Gastroesophageal sphincter (tissue), 4 donors: ENCODE measurements around the gene FLYWCH2. TPM values are rescaled to one million over a fixed set of nuclear protein-coding genes. Genes with fewer than 3 reads are reported as not detected.
A peak's percentile ranks its signal among the peaks of the same experiment; 100 is the strongest.

Source experiments
- ATAC-seq: fragments of 150-250 bp; one replicate; pipeline ENCODE4 v1.9.1; 2016; ENCODE audit warnings: mild to moderate bottlenecking, moderate library complexity
- H3K27ac ChIP-seq, 4 donors: fragments of 200-600 bp; sonication (generic) in 3 of 4; 1 replicate in 3 of 4; 2 replicates in 1 of 4; pipeline ENCODE4 v1.5.1; 2016 to 2019
- H3K27me3 ChIP-seq: fragments of 200-600 bp; sonication (generic); one replicate; pipeline ENCODE4 v1.5.1; 2019
- H3K36me3 ChIP-seq, 2 donors: fragments of 200-600 bp; sonication (generic); one replicate each; pipeline ENCODE4 v1.5.1; 2019; ENCODE audit warnings: control low read depth in 1 of 2
- H3K4me1 ChIP-seq, 3 donors: fragments of 200-600 bp; sonication (generic); 1 replicate in 2 of 3; 2 replicates in 1 of 3; pipeline ENCODE4 v1.5.1; 2016 to 2019; ENCODE audit warnings: control low read depth in 2 of 3
- H3K4me3 ChIP-seq, 2 donors: fragments of 200-600 bp; sonication (generic); one replicate each; pipeline ENCODE4 v1.5.1; 2019; ENCODE audit warnings: mild to moderate bottlenecking in 1 of 2, moderate library complexity in 1 of 2
- H3K9me3 ChIP-seq, 3 donors: fragments of 200-600 bp; sonication (generic); one replicate each; pipeline ENCODE4 v1.5.1; 2017 to 2019; ENCODE audit warnings: control low read depth in 2 of 3
- EP300 ChIP-seq: sonication (generic); formaldehyde crosslinking; IDR thresholded peaks from one replicate; pipeline ENCODE4 v1.6.1; 2017; ENCODE audit warnings: antibody characterized with exemption, mild to moderate bottlenecking
- POLR2A ChIP-seq, 2 donors: fragments of 450-650 bp; IDR thresholded peaks; one replicate each; pipeline ENCODE4 v1.6.1; 2017; ENCODE audit warnings: antibody characterized with exemption in 2 of 2, mild to moderate bottlenecking in 2 of 2, moderate library complexity in 1 of 2
- POLR2AphosphoS5 ChIP-seq: sonication (generic); formaldehyde crosslinking; IDR thresholded peaks from one replicate; pipeline ENCODE4 v1.6.1; 2017; ENCODE audit warnings: antibody characterized with exemption
- whole genome bisulfite sequencing, 2 donors: methylation state at CpG; one replicate each; pipeline ENCODE4 v1.1.5; 2018; ENCODE audit warnings: low coverage in 1 of 2; 5-methylcytosine and 5-hydroxymethylcytosine counted together
- total RNA-seq, 4 donors: library from RNA; depleted of rRNA; stranded (reverse); fragments of >200 nt; gene quantifications; one replicate each; pipeline ENCODE4 v1.1.0, GENCODE V29; 2016
- TF ChIP-seq, protein P1 (sequence below), 4 experiments: fragments of 200-600 bp in 2 of 4; fragments of 450-650 bp in 2 of 4; sonication (generic) in 1 of 4; IDR thresholded peaks; one replicate each; pipeline ENCODE4 v1.5.1; 2017 to 2019; ENCODE audit warnings: antibody characterized with exemption in 4 of 4, mild to moderate bottlenecking in 2 of 4, moderate library complexity in 2 of 4

Gene FLYWCH2
- total RNA-seq = 10 to 100 TPM; 21.9 to 69.1 (median 38.8) TPM

DNA sequence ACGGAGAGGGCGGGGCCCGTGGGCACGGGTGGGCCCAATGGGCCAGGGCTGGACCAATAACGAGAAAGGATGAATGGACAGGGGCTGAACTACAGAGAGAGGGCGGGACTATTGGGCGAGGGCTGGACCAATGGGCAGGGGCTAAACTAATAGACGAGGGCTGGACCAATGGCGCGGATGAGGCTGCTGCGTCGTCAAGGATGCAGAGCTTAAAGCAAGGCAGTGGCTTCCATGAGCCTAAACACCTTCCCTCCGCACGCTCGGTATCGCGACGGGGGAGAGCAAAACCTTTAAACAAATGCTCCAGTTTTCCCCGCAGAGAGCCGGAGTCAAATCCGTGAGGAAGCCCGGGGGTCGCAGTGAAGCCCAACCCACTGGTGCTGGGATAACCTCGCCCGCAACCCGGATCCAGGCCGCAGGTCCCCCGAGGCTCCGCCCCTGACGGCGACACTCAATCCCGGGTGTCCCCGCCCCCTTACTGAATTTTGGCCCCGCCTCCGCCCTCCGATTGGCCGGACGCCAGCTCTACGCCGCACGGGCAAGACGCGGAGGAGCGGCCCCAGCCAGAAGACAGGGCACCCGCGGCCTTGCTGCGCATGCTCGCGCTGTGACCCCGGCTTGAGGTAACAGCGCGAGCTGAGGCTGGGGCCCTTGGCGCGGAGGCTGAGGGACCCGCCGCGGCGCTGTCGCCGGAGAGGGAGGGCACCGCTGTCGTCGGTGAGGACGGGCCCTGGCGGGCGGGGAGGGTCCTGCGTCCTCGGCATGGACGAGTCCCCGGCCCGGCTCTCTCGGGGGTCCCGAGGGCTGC, at the start of gene FLYWCH2:
Gene FLYWCH2 (plus strand): TSS at position 566 of the 808 bp plus-strand sequence. CDS start 13,235 bp downstream, outside the sequence.
- TF ChIP-seq POLR2A (IDR thresholded peaks at IDR 0.05) (peak; percentile 56 to 59), POLR2AphosphoS5 (peak; percentile 84), EP300 (no peak)
- TF ChIP-seq, protein P1, sequence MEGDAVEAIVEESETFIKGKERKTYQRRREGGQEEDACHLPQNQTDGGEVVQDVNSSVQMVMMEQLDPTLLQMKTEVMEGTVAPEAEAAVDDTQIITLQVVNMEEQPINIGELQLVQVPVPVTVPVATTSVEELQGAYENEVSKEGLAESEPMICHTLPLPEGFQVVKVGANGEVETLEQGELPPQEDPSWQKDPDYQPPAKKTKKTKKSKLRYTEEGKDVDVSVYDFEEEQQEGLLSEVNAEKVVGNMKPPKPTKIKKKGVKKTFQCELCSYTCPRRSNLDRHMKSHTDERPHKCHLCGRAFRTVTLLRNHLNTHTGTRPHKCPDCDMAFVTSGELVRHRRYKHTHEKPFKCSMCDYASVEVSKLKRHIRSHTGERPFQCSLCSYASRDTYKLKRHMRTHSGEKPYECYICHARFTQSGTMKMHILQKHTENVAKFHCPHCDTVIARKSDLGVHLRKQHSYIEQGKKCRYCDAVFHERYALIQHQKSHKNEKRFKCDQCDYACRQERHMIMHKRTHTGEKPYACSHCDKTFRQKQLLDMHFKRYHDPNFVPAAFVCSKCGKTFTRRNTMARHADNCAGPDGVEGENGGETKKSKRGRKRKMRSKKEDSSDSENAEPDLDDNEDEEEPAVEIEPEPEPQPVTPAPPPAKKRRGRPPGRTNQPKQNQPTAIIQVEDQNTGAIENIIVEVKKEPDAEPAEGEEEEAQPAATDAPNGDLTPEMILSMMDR (IDR thresholded peaks at IDR 0.05) = peak in 3 of 4 experiments; percentile 19 to 41 (median 28)
- WGBS, 2 donors = 0% methylated on average over 11 to 27 of the region's 73 CpGs

DNA sequence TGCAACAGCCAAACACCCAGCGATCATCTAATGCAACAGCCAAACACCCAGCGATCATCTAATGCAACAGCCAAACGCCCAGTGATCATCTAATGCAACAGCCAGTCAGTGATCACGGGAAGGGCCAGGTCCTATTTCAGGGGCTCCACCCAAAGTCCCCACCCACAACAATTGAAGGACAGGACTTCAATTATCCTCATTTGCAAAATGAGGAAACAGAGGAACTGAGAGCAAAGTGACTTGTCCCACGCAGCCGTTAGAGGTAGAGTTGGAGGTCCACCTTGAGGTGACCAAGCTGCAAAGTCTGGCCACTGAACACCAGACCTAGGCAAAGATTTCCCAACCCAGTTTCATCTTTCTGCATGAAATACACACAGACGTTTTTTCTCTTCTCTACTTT, 49.2 kb upstream of the FLYWCH2 start:
- WGBS, 2 donors = 57% methylated on average over 3 to 4 of the region's 7 CpGs
- Histone ChIP-seq H3K36me3 (no peaks in the 10 kb centered on the region), H3K4me3 (no peak overlapping the region), H3K4me1 (no peaks in the 10 kb centered on the region), H3K9me3 (no peaks in the 10 kb centered on the region), H3K27ac (no peak overlapping the region), H3K27me3 (peaks cover 80% of the 10 kb centered on the region)
- no peak for ATAC-seq
- TF ChIP-seq POLR2A (IDR thresholded peaks at IDR 0.05) = no peak

More for the DNA sequence above, at the start of gene FLYWCH2:
- Histone ChIP-seq H3K9me3 (no peaks in the 10 kb centered on the region), H3K36me3 (no peaks in the 10 kb centered on the region), H3K4me3 (peak within 1 kb of the TSS; percentile 86 to 90), H3K27ac (peak within 1 kb of the TSS; percentile 95 to 99 (median 96)), H3K4me1 (peaks cover 0 to 20% (median 4%) of the 10 kb centered on the region in 3 donors), H3K27me3 (no peaks in the 10 kb centered on the region)
- ATAC-seq = peak; percentile 98

DNA sequence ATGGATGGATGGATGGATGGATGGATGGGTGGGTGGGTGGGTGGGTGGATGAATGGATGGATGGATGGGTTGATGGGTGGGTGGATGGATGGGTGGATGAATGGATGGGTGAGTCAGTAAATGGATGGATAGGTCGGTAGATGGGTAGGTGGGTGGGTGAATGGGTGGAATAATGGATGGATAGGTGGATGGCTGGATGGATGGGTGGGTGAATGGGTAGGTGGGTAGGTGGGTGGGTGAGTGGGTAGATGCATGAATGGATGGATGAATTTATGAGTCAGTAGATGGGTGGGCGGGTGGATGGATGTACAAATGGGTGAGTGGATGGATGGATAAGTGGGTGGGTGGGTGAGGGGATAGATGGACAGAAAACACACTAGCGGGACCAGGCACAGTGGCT, 48.0 kb upstream of the FLYWCH2 start:
- H3K4me1 ChIP-seq = no peaks in the 10 kb centered on the region
- TF ChIP-seq POLR2AphosphoS5 (no peak), POLR2A (IDR thresholded peaks at IDR 0.05) (no peak), EP300 (no peak)
- TF ChIP-seq, protein P1 (IDR thresholded peaks at IDR 0.05) = no peak
- H3K27ac ChIP-seq = no peak overlapping the region
- H3K4me3 ChIP-seq = no peak overlapping the region
- H3K9me3 ChIP-seq = no peaks in the 10 kb centered on the region
- ATAC-seq = no peak
- WGBS, 2 donors = 82 to 92% methylated on average over 2 to 3 of the region's 3 CpGs
- H3K27me3 ChIP-seq = peaks cover 80% of the 10 kb centered on the region
- no peaks in the 10 kb centered on the region for H3K36me3 ChIP-seq

- 45 to 59% methylated on average over 11 to 13 of the region's 22 CpGs for whole genome bisulfite sequencing, 2 donors
- Histone ChIP-seq H3K27ac (peak overlapping the region in 1 of 4 donors; percentile 2), H3K27me3 (peaks cover 80% of the 10 kb centered on the region), H3K4me3 (no peak overlapping the region), H3K36me3 (no peaks in the 10 kb centered on the region), H3K9me3 (no peaks in the 10 kb centered on the region), H3K4me1 (no peaks in the 10 kb centered on the region)
- peak; percentile 44 for ATAC-seq
- TF ChIP-seq EP300 (no peak), POLR2A (IDR thresholded peaks at IDR 0.05) (no peak), POLR2AphosphoS5 (no peak)
- TF ChIP-seq, protein P1 (IDR thresholded peaks at IDR 0.05) = no peak
Observed at GRCh38 chr16:2835638-2836493, 47.1 kb upstream of the FLYWCH2 start.
